OCI-M2 (cell line): ENCODE measurements around the gene AFG1L.
"Not testable (repeated sequence)": the region's sequence is repeated elsewhere in the genome, so short reads cannot be mapped to it uniquely, and the experiment has no call there.

Experiments used
- DNase-seq: peaks from one replicate; lab custom pipeline; 2025; ENCODE audit not compliant: unreplicated experiment; lab: John Stamatoyannopoulos, UW

The AFG1L gene

GRCh38 chr6:108294727-108295625 is at the start of gene AFG1L:
TSS of gene AFG1L (plus strand) at chr6:108295054. CDS start at chr6:108295080, 26 bp downstream.
- DNase-seq = peak; percentile 89

GRCh38 chr6:108245095-108245494 is 49.8 kb upstream of the AFG1L start:
- not testable (repeated sequence) for DNase-seq

- no peak for DNase-seq
Observed at GRCh38 chr6:108247965-108248536, 46.8 kb upstream of the AFG1L start.

GRCh38 chr6:108250240-108250866 is 44.5 kb upstream of the AFG1L start:
- no peak for DNase-seq

- DNase-seq = no peak
Observed at GRCh38 chr6:108251252-108251651, 43.6 kb upstream of the AFG1L start.

GRCh38 chr6:108252055-108252454 is 42.8 kb upstream of the AFG1L start:
- DNase-seq = no peak

- no peak for DNase-seq
Observed at GRCh38 chr6:108253241-108253640, 41.6 kb upstream of the AFG1L start.

GRCh38 chr6:108254433-108255410 is 40.1 kb upstream of the AFG1L start:
- DNase-seq = no peak

- no peak for DNase-seq
Observed at GRCh38 chr6:108260126-108260808, 34.6 kb upstream of the AFG1L start.

GRCh38 chr6:108260809-108261569 is 33.9 kb upstream of the AFG1L start, which contains the start of gene SNX3:
TSS of gene SNX3 (minus strand) at chr6:108261040. CDS start at chr6:108260921, 119 bp downstream.
- peak; percentile 76 for DNase-seq

GRCh38 chr6:108263371-108263770 is 31.5 kb upstream of the AFG1L start:
- DNase-seq = no peak

- DNase-seq = no peak
Observed at GRCh38 chr6:108268845-108269244, 26.0 kb upstream of the AFG1L start.

GRCh38 chr6:108269955-108270354 is 24.9 kb upstream of the AFG1L start:
- DNase-seq = not testable (repeated sequence)

- DNase-seq = no peak
Observed at GRCh38 chr6:108274546-108274945, 20.3 kb upstream of the AFG1L start.

GRCh38 chr6:108275976-108276375 is 18.9 kb upstream of the AFG1L start:
- DNase-seq = no peak

- no peak for DNase-seq
Observed at GRCh38 chr6:108277295-108277694, 17.6 kb upstream of the AFG1L start.

GRCh38 chr6:108277831-108278230 is 17.0 kb upstream of the AFG1L start:
- no peak for DNase-seq

- DNase-seq = no peak
Observed at GRCh38 chr6:108285381-108285780, 9.5 kb upstream of the AFG1L start.

- no peak for DNase-seq
Observed at GRCh38 chr6:108286366-108286765, 8.5 kb upstream of the AFG1L start.
